BJ (cell line): Measurements from ENCODE around the gene SLC1A4. TPM values are rescaled to one million over a fixed set of nuclear protein-coding genes. Genes with fewer than 3 reads are reported as not detected.

Source experiments
- CTCF ChIA-PET: fragments of 350-600 bp; formaldehyde crosslinking; extraction: SDS; loops from one replicate; lab custom pipeline; 2021; ENCODE audit warnings: antibody characterized with exemption, inconsistent platforms; lab: Yijun Ruan, JAX
- POLR2A ChIA-PET: fragments of 300-600 bp; sonication (Branson Sonifier 250); formaldehyde crosslinking; extraction: SDS; loops from one replicate; lab custom pipeline; 2021; ENCODE audit warnings: antibody characterized with exemption; lab: Charles Lee
- DNase-seq: peaks from one replicate; pipeline ENCODE4 v3.0.0-alpha.2; 2011; ENCODE audit warnings: low read depth
- H3K27me3 ChIP-seq: 2 replicates; pipeline ENCODE4 v1.6.0; 2011; ENCODE audit warnings: low read length; ENCODE audit not compliant: control insufficient read depth, insufficient read depth
- H3K36me3 ChIP-seq: 2 replicates; pipeline ENCODE4 v1.5.1; 2011; ENCODE audit warnings: low read length; ENCODE audit not compliant: control insufficient read depth, insufficient read depth
- H3K4me3 ChIP-seq: 2 replicates; pipeline ENCODE4 v1.5.1; 2011; ENCODE audit warnings: low read depth, mild to moderate bottlenecking, control low read depth, low read length
- polyA plus RNA-seq: library from polyadenylated mRNA; depleted of rRNA; stranded (reverse); fragments of >200 nt; gene quantifications from 2 replicates; pipeline ENCODE4 v1.2.3, GENCODE V29; 2011
- TF ChIP-seq, protein P1 (sequence below): IDR thresholded peaks from 2 replicates; pipeline ENCODE4 v1.5.1; 2011; ENCODE audit warnings: low read depth, mild to moderate bottlenecking, control low read depth, inconsistent platforms, low read length, moderate library complexity; ENCODE audit not compliant: insufficient read depth

The SLC1A4 gene
- polyA plus RNA-seq, 1 experiment, result 80.7 TPM

DNA sequence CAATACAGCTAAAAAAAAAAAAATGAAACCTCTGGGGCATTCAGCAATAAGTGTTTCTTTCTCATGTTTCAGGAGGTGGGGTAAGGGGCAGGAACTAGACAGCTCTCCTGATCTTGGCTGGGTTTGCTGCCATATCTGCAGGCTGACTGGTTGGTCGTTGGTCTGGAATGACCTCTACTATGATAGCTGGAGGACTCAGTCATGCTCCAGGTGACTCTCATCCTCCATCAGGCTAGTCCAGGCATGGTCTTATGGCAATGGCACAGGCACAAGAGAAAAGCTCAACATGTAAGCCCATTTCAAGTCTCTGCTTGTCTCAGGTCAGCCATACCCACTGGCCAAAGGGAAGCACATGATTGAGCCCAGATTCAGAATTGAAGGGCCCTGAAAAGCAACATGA is 9.5 kb upstream of the SLC1A4 start:
- no peak overlapping the region for H3K4me3 ChIP-seq
- H3K36me3 ChIP-seq, result no peaks in the 10 kb centered on the region
- ChIA-PET POLR2A (no interaction called here), CTCF (interaction anchor here (2.0 kb wide), 1 partner anchor 9 kb away, joined by 6 read pairs; no protein-coding TSS in a partner anchor)
- TF ChIP-seq, protein P1, sequence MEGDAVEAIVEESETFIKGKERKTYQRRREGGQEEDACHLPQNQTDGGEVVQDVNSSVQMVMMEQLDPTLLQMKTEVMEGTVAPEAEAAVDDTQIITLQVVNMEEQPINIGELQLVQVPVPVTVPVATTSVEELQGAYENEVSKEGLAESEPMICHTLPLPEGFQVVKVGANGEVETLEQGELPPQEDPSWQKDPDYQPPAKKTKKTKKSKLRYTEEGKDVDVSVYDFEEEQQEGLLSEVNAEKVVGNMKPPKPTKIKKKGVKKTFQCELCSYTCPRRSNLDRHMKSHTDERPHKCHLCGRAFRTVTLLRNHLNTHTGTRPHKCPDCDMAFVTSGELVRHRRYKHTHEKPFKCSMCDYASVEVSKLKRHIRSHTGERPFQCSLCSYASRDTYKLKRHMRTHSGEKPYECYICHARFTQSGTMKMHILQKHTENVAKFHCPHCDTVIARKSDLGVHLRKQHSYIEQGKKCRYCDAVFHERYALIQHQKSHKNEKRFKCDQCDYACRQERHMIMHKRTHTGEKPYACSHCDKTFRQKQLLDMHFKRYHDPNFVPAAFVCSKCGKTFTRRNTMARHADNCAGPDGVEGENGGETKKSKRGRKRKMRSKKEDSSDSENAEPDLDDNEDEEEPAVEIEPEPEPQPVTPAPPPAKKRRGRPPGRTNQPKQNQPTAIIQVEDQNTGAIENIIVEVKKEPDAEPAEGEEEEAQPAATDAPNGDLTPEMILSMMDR, result no peak
- no peaks in the 10 kb centered on the region for H3K27me3 ChIP-seq
- DNase-seq, result no peak

DNA sequence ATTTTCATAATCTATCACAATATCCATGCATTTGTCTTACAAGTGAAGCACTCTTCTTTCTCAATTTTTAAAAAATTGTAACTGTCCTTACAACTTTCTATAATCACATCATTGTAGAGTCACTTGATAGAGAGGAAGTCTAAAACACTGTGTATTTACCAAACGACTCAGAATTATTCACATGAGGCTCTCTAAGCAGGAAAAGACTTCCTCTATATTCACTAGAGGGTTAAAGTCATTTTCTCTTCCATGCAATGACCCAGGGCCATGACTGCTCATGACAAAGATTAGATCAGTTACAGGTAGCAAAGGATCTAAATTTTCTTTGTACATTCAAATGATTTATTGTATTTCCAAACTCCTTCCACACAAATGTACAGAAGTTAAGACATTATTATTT is 9.0 kb upstream of the SLC1A4 start:
- DNase-seq, result no peak
- Histone ChIP-seq H3K27me3 (peaks cover 1% of the 10 kb centered on the region; the same call in 1 of the 2 replicates), H3K4me3 (no peak overlapping the region), H3K36me3 (no peaks in the 10 kb centered on the region)
- TF ChIP-seq, protein P1, result no peak
- CTCF ChIA-PET, result interaction anchor here (2.0 kb wide), 1 partner anchor 8 kb away, joined by 6 read pairs; no protein-coding TSS in a partner anchor
- POLR2A ChIA-PET, result no interaction called here

DNA sequence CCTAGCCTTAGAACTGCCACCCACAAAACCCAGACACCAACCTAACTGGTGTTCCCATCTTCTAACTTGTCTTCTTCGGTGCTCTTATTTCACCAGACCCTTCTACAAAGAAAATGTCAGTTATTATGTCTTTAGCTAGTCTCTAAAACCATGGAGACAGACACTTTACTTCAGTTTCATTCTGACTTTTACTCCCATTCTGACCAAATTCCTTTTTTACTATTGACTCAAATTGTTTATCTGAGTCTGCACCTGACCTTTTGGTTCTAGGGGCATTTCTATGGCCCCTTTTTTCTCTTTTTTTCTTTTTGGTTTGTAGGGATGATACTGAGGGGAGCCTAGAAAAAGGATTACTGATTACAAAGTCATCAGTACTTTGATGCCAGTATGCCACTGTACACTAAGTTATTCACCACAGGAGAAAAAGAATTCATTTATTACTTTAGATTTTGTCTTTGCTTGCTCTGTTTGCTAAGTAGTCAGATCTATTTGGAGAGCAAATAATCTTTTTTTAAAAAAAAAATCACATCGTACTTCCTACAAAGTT is 6.8 kb upstream of the SLC1A4 start:
- H3K4me3 ChIP-seq, result no peak overlapping the region
- TF ChIP-seq, protein P1, result no peak
- POLR2A ChIA-PET, result no interaction called here
- peaks cover 1% of the 10 kb centered on the region; the same call in 1 of the 2 replicates for H3K27me3 ChIP-seq
- H3K36me3 ChIP-seq, result no peaks in the 10 kb centered on the region
- DNase-seq, result no peak
- CTCF ChIA-PET, result no interaction called here

DNA sequence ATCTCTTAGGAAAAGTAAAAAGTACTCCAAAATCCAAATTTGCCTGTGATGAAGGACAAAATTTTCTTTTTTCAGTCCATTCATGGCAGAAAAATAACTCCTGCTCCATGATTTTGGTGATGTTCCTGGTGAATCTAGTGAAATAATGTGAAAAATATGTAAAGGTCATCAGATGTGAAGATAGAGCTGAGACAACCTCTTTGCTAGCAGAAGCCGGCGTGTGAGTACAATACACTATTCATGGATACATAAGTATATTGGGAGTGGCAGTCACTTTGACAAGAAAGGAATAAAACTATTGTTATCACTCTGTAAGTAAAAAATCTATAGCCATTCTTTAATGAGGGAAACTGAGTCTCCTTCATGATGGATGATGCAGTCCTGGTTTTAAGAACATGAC is 6.3 kb upstream of the SLC1A4 start:
- CTCF ChIA-PET, result no interaction called here
- TF ChIP-seq, protein P1, result no peak
- POLR2A ChIA-PET, result no interaction called here
- peaks cover 1% of the 10 kb centered on the region; the same call in 1 of the 2 replicates for H3K27me3 ChIP-seq
- DNase-seq, result no peak
- H3K36me3 ChIP-seq, result no peaks in the 10 kb centered on the region
- no peak overlapping the region for H3K4me3 ChIP-seq

DNA sequence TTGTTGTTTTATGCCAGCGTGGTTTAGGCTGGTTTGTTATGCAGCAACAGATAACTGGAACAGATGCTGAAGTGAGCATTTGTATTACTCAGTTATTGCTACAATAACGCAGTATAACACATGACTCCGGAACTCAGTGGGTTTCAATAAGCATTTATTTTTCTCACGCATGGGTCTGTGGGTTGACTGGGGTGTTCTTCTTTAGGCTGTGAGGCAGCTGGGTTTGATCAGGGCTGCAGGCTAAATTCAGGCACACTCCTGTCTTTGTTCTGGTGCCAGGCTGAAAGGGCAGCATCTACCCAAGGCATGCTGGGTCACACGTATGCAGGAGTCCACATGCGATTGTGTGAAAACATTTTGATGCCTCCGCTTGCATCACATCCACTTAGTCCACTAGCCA is 3.8 kb upstream of the SLC1A4 start:
- no peak overlapping the region for H3K4me3 ChIP-seq
- DNase-seq, result no peak
- ChIA-PET POLR2A (no interaction called here), CTCF (interaction anchor here (1.2 to 1.5 kb wide), 2 partner anchors 13 to 22 kb away, joined by 3 to 4 read pairs; no protein-coding TSS in a partner anchor)
- peaks cover 1% of the 10 kb centered on the region; the same call in 1 of the 2 replicates for H3K27me3 ChIP-seq
- no peaks in the 10 kb centered on the region for H3K36me3 ChIP-seq
- TF ChIP-seq, protein P1, result no peak
